OCI-LY7 (cell line): ENCODE results near the gene SPOP. TPM values are rescaled to one million over a fixed set of nuclear protein-coding genes. Genes with fewer than 3 reads are reported as not detected.

Experiments
- BruUV-seq: library from RNA; stranded (reverse); fragments of 400-500 nt; replicated peaks from 2 replicates; lab custom pipeline; 2021; lab: Mats Ljungman, UMichigan
- CTCF ChIA-PET: fragments of 300-600 bp; sonication (Branson Sonifier 250); formaldehyde crosslinking; loops from one replicate; lab custom pipeline; 2022; ENCODE audit warnings: antibody characterized with exemption; ENCODE audit not compliant: unreplicated experiment; lab: Charles Lee
- POLR2A ChIA-PET: fragments of 300-600 bp; sonication (Branson Sonifier 250); formaldehyde crosslinking; loops from one replicate; lab custom pipeline; 2022; ENCODE audit warnings: antibody characterized with exemption; lab: Charles Lee
- DNase-seq: peaks from one replicate; pipeline ENCODE4 v3.0.0-alpha.2; 2015; ENCODE audit warnings: low spot score
- H2AFZ ChIP-seq: fragments of 200-600 bp; sonication (generic), shearing (Covaris generic); 2 replicates; pipeline ENCODE4 v1.6.1; 2014; ENCODE audit warnings: mild to moderate bottlenecking, antibody characterized with exemption, low read length, moderate library complexity
- H3K27ac ChIP-seq: fragments of 200-600 bp; sonication (generic); 2 replicates; pipeline ENCODE4 v1.5.1; 2014; ENCODE audit warnings: mixed run types, low read depth, mild to moderate bottlenecking, moderate library complexity, low read length, inconsistent platforms; ENCODE audit not compliant: poor library complexity, severe bottlenecking
- H3K36me3 ChIP-seq: fragments of 200-600 bp; sonication (generic); 2 replicates; pipeline ENCODE4 v1.6.1; 2014; ENCODE audit warnings: mild to moderate bottlenecking, antibody characterized with exemption, low read length, moderate library complexity, mixed read lengths; ENCODE audit not compliant: insufficient read depth
- H3K4me1 ChIP-seq: fragments of 200-600 bp; sonication (generic); 2 replicates; pipeline ENCODE4 v1.5.1; 2014; ENCODE audit warnings: mild to moderate bottlenecking, low read length; ENCODE audit not compliant: insufficient read depth, poor library complexity, severe bottlenecking
- H3K4me2 ChIP-seq: fragments of 200-600 bp; sonication (generic); 2 replicates; pipeline ENCODE4 v1.6.1; 2014; ENCODE audit warnings: mild to moderate bottlenecking, low read length
- H3K4me3 ChIP-seq: fragments of 200-600 bp; sonication (generic); 2 replicates; pipeline ENCODE4 v1.5.1; 2014; ENCODE audit warnings: mild to moderate bottlenecking, low read depth, low read length; ENCODE audit not compliant: poor library complexity, severe bottlenecking
- H3K79me2 ChIP-seq: fragments of 200-600 bp; sonication (generic); 2 replicates; pipeline ENCODE4 v1.6.1; 2016; ENCODE audit warnings: low read depth, mild to moderate bottlenecking, low read length, moderate library complexity, mixed read lengths; ENCODE audit not compliant: insufficient read depth
- H3K9me2 ChIP-seq: fragments of 200-600 bp; sonication (generic); 2 replicates; pipeline ENCODE4 v1.6.1; 2016; ENCODE audit warnings: mild to moderate bottlenecking, low read length, mixed read lengths; ENCODE audit not compliant: insufficient read depth
- H3K9me3 ChIP-seq: fragments of 200-600 bp; sonication (generic); 2 replicates; pipeline ENCODE4 v1.6.1; 2014; ENCODE audit warnings: mild to moderate bottlenecking, mixed run types, low read length, mixed read lengths
- H4K20me1 ChIP-seq: fragments of 200-600 bp; sonication (generic); 2 replicates; pipeline ENCODE4 v1.6.1; 2014; ENCODE audit warnings: mild to moderate bottlenecking, antibody characterized with exemption, low read length, moderate library complexity, mixed read lengths; ENCODE audit not compliant: insufficient read depth
- CTCF ChIP-seq: fragments of 200-600 bp; sonication (generic); conservative IDR thresholded peaks from 2 replicates; pipeline ENCODE4 v1.5.1; 2014; ENCODE audit warnings: mild to moderate bottlenecking, antibody characterized with exemption, low read length, moderate library complexity, mixed read lengths
- EZH2phosphoT487 ChIP-seq: fragments of 200-600 bp; sonication (generic); IDR thresholded peaks from 2 replicates; pipeline ENCODE4 v1.6.1; 2018; ENCODE audit warnings: low read depth, borderline replicate concordance, mild to moderate bottlenecking, mixed run types, antibody characterized with exemption, low read length, moderate library complexity, mixed read lengths
- intact Hi-C: fragments of 100-400 bp; cut with micrococcal nuclease; formaldehyde crosslinking; loops from one replicate; pipeline ENCODE4 v1.10.0; 2022; ENCODE audit not compliant: unreplicated experiment
- total RNA-seq, 2 experiments: library from RNA; depleted of rRNA in 1 of 2; stranded (reverse); fragments of >200 nt in 1 of 2; shearing (Covaris generic) in 1 of 2; gene quantifications; 2 replicates each; pipeline ENCODE4 v1.2.3, GENCODE V29; 2014 to 2022

SPOP gene
- total RNA-seq, 2 experiments from 2014 or later, result 37.8 to 69.0 TPM

GRCh38 chr17:49681106-49681979, 3.4 kb upstream of the SPOP start:
- peaks cover 8% of the 10 kb centered on the region for H3K4me1 ChIP-seq
- CTCF ChIA-PET, result no interaction called here
- no peak for DNase-seq
- TF ChIP-seq CTCF (no peak), EZH2phosphoT487 (no peak)
- BruUV-seq, result no TSS peak
- H3K79me2 ChIP-seq, result peaks cover 9% of the 10 kb centered on the region; the same call in 1 of the 2 replicates
- H3K4me2 ChIP-seq, result no peak overlapping the region
- no peaks in the 10 kb centered on the region for H3K9me3 ChIP-seq
- no peak overlapping the region for H3K27ac ChIP-seq
- intact Hi-C loops, result no loop called here
- POLR2A ChIA-PET, result no interaction called here
- H3K36me3 ChIP-seq, result no peaks in the 10 kb centered on the region
- H3K4me3 ChIP-seq, result no peak overlapping the region
- no peak overlapping the region for H2AFZ ChIP-seq
- peaks cover 4% of the 10 kb centered on the region; the same call in 1 of the 2 replicates for H4K20me1 ChIP-seq
- no peaks in the 10 kb centered on the region for H3K9me2 ChIP-seq

GRCh38 chr17:49680314-49680713, 2.4 kb upstream of the SPOP start:
- H3K4me3 ChIP-seq, result no peak overlapping the region
- peaks cover 18% of the 10 kb centered on the region for H3K79me2 ChIP-seq
- peaks cover 4% of the 10 kb centered on the region for H3K36me3 ChIP-seq
- H3K4me1 ChIP-seq, result peaks cover 17% of the 10 kb centered on the region
- H2AFZ ChIP-seq, result no peak overlapping the region
- intact Hi-C loops, result no loop called here
- peaks cover 11% of the 10 kb centered on the region; the same call in 1 of the 2 replicates for H4K20me1 ChIP-seq
- ChIA-PET POLR2A (no interaction called here), CTCF (no interaction called here)
- H3K27ac ChIP-seq, result no peak overlapping the region
- no peak overlapping the region for H3K4me2 ChIP-seq
- no TSS peak for BruUV-seq
- H3K9me3 ChIP-seq, result no peaks in the 10 kb centered on the region
- H3K9me2 ChIP-seq, result no peaks in the 10 kb centered on the region
- DNase-seq, result no peak
- TF ChIP-seq CTCF (no peak), EZH2phosphoT487 (no peak)
